Measurements from ENCODE around the gene SHC4. TPM values are rescaled to one million over a fixed set of nuclear protein-coding genes. Genes with fewer than 3 reads are reported as not detected.

SHC4 gene
- total and polyA plus RNA-seq, 2 of the 8 experiments (the other 6 are each of a cell fraction or from before 2014, with no cell fraction given) = 0.15 to 0.30 TPM

GRCh38 chr15:48868023-48868422 lies 95.7 kb downstream of the SHC4 start:
- Histone ChIP-seq H2AFZ (ENCODE audit: low read length) (no peak overlapping the region), H2BK15ac (ENCODE audit: low read length) (no peak overlapping the region), H3K23me2 (ENCODE audit: low read depth, low read length) (no peaks in the 10 kb centered on the region), H2AK5ac (ENCODE audit: low read depth, low read length) (no peak overlapping the region), H3K27me3 (replicated peaks in 1 of 4; ENCODE audit: control insufficient read depth in 3 of 4, extremely low read depth in 1 of 4, insufficient read depth in 3 of 4, low read length in 3 of 4) (no peaks in the 10 kb centered on the region), H3K27ac (ENCODE audit: low read depth, low read length) (no peak overlapping the region), H3K4me2 (ENCODE audit: insufficient read depth in 1 of 2, low read depth in 2 of 2, low read length in 2 of 2) (no peak overlapping the region), H2BK5ac (ENCODE audit: low read depth, low read length) (no peak overlapping the region), H4K91ac (replicated peaks; ENCODE audit: insufficient read length, low read length) (no peak overlapping the region), H3K36me3 (ENCODE audit: control insufficient read depth in 2 of 4, insufficient read depth in 4 of 4, low read length in 3 of 4) (no peaks in the 10 kb centered on the region), H3K14ac (ENCODE audit: insufficient read length) (no peak overlapping the region), H2BK12ac (ENCODE audit: low read depth, low read length) (no peak overlapping the region), H3K9ac (replicated peaks in 1 of 4; ENCODE audit: extremely low read depth in 1 of 4, low read depth in 3 of 4, low read length in 3 of 4) (no peak overlapping the region), H3K79me2 (ENCODE audit: control insufficient read depth in 1 of 2, insufficient read depth in 2 of 2, low read length in 2 of 2) (no peaks in the 10 kb centered on the region), H3K56ac (replicated peaks; ENCODE audit: insufficient read length, low read depth, low read length) (no peak overlapping the region), H3K4ac (replicated peaks; ENCODE audit: insufficient read length, low read depth, low read length) (no peak overlapping the region), H3K4me3 (ENCODE audit: extremely low read depth in 1 of 4, insufficient read depth in 2 of 4, low read depth in 3 of 4, low read length in 4 of 4) (no peak overlapping the region), H2BK20ac (ENCODE audit: low read length) (no peak overlapping the region), H2BK120ac (replicated peaks; ENCODE audit: low read depth, low read length) (no peak overlapping the region), H3K9me3 (ENCODE audit: insufficient read depth in 2 of 2, low read depth in 1 of 2, low read length in 1 of 2) (no peaks in the 10 kb centered on the region), H4K20me1 (replicated peaks in 1 of 2; ENCODE audit: control insufficient read depth in 1 of 2, insufficient read depth in 2 of 2, low read length in 2 of 2) (no peaks in the 10 kb centered on the region), H3K18ac (ENCODE audit: extremely low read depth, low read length) (no peak overlapping the region), H3K79me1 (ENCODE audit: low read depth, low read length) (no peaks in the 10 kb centered on the region), H3K4me1 (replicated peaks in 1 of 4; ENCODE audit: control insufficient read depth in 3 of 4, insufficient read depth in 4 of 4, low read length in 3 of 4) (0 out of 7 replicates have a peak, but pooled peaks cover 0 to 3% (median 0%) of the 10 kb centered on the region in 4 experiments), H4K8ac (ENCODE audit: extremely low read depth, insufficient read depth, low read length) (no peak overlapping the region), H4K5ac (ENCODE audit: insufficient read length, low read depth, low read length) (no peak overlapping the region), H3K23ac (ENCODE audit: insufficient read length) (no peak overlapping the region)
- DNase-seq (ENCODE audit: low read depth in 1 of 2, low spot score in 2 of 2) (no peak), FAIRE-seq (no peak)
- ChIA-PET POLR2A (ENCODE audit: partially characterized antibody) (interaction anchor here (1.4 kb wide), 1 partner anchor 10 kb away, joined by 4 read pairs; the partner anchor contains the start of gene EID1), CTCF (ENCODE audit: partially characterized antibody) (interaction anchor here (0.7 to 1.5 kb wide), 2 partner anchors 86 to 98 kb away, joined by 4 read pairs; no protein-coding TSS in a partner anchor)
- TF ChIP-seq SRF (IDR thresholded peaks at IDR 0.05; ENCODE audit: low read depth, low read length) (no peak), RNF2 (IDR thresholded peaks at IDR 0.05; ENCODE audit: borderline replicate concordance, low read depth, low read length, missing control alignments, poor library complexity, severe bottlenecking) (no peak)
